AG09319 (cell line): ENCODE data around the gene GALNT9.

ENCODE experiments used
- DNase-seq: peaks from one replicate; pipeline ENCODE4 v3.0.0-alpha.2; 2010; ENCODE audit warnings: low read depth; ENCODE audit errors: extremely low read depth
- TF ChIP-seq, protein P1 (sequence below): IDR thresholded peaks from 2 replicates; pipeline ENCODE4 v1.5.1; 2011; ENCODE audit warnings: low read depth, mild to moderate bottlenecking, inconsistent platforms, low read length, moderate library complexity

Gene GALNT9

GRCh38 chr12:132185705-132186104 is 143.7 kb downstream of the GALNT9 start:
- DNase-seq, result no peak
- TF ChIP-seq, protein P1, sequence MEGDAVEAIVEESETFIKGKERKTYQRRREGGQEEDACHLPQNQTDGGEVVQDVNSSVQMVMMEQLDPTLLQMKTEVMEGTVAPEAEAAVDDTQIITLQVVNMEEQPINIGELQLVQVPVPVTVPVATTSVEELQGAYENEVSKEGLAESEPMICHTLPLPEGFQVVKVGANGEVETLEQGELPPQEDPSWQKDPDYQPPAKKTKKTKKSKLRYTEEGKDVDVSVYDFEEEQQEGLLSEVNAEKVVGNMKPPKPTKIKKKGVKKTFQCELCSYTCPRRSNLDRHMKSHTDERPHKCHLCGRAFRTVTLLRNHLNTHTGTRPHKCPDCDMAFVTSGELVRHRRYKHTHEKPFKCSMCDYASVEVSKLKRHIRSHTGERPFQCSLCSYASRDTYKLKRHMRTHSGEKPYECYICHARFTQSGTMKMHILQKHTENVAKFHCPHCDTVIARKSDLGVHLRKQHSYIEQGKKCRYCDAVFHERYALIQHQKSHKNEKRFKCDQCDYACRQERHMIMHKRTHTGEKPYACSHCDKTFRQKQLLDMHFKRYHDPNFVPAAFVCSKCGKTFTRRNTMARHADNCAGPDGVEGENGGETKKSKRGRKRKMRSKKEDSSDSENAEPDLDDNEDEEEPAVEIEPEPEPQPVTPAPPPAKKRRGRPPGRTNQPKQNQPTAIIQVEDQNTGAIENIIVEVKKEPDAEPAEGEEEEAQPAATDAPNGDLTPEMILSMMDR, result no peak

DNA sequence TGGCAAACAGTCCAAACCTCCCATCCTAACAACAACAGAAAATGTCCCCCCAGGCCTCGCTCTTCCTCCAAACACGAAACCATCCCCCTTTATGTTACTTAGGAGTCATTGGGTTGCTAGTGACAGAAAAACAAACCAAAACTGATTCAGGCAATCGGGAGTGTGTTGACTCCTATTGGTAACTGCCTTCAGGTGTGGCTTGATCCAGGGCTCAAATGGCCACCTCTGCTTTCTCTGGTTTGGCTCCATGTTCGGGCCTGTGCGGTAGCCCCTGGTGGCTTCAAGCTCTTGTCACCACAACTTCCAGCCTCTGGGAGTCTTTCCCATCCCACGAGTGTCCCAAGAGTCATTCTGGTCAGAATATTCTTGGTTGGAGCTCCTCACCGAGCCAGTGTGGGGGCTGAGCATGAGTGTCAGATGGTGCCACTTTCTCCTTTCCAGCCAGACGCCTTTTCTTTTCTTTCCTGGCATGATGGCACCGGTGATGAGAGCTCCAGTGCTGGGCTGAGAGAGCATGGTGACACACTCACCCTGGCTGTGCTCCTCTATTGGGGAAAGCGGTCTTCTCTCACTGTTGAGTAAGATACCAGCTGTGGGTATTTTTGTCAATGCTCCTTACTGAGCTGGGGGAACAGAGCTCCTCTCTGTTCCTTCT is 146.6 kb downstream of the GALNT9 start:
- no peak for DNase-seq
- TF ChIP-seq, protein P1, result no peak

DNA sequence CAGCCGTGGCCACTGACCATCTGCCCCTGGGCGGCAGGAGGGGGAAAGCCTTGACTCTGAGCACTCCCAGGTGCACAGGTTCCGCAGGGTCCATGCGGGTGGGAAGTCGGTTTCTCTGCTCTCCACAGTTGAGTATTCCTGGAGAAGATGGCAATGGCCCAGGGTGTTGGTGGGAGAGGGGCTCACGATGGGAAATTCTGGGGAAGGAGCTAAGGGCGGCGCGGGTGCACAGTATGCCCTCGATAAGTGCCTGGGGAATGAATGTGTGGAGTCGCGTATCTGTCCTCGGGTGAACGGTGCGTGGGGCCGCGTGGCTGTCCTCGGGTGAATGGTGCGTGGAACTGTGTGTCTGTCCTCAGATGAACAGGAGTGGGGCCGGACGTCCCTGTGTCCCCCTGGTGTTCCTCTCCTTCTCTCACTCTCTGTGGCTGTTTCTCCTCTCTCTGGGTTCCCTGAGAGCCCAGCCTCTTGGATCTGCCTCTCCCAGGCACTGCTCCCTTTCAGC is 147.1 kb downstream of the GALNT9 start:
- TF ChIP-seq, protein P1, result no peak
- no peak for DNase-seq

- TF ChIP-seq, protein P1, result no peak
- no peak for DNase-seq
These were observed 147.7 kb downstream of the GALNT9 start for GRCh38 chr12:132181570-132182200.

DNA sequence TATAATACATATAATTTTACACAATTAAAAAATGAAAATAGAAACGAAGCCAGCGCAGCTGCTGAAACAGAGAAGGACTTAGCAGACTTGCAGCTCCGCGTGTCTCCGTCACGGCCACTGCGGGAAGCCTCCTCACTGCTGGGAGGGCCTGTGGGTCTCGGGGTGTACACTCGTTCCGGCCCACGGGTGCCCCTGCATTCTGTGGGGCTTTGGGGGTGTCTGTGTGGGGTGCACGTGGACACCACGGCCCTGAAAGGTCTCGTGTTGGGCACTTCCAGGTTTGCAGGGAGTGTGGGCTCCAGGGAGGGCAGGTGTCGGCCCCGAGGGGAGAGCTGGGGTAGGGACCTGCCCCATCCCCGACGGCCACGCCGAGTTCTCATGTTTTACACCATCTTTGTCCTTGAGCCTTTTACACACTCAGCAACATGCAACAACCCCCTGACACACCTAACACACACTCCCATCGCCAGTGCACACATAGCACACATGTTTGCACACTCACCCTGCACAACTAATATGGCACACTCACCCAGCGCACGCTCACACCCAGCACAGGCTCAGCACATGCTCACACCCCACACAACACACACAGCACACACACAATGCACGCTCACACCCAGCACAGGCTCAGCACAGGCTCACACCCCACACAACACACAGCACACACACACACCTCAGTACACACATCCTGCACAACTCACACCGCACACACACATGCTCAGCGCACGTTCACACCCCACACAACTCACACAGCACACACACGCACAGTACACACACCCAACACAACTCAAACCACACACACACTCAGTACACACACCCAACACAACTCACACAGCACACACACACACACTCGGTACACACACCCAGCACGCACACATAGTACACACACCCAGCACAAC is 148.5 kb downstream of the GALNT9 start:
- TF ChIP-seq, protein P1, result no peak
- no peak for DNase-seq

GRCh38 chr12:132179431-132180362 is 149.7 kb downstream of the GALNT9 start:
- TF ChIP-seq, protein P1, result no peak
- DNase-seq, result no peak
